HG03175 (cell line): ENCODE results near the gene ARHGEF2.
A peak's percentile ranks its signal among the peaks of the same experiment; 100 is the strongest.

Experiments used
- ATAC-seq: cut with Tn5 transposase; IDR thresholded peaks from one replicate; pipeline ENCODE4 v1.9.1; 2021; ENCODE audit warnings: mild to moderate bottlenecking, moderate library complexity; ENCODE audit not compliant: unreplicated experiment

The ARHGEF2 gene

DNA sequence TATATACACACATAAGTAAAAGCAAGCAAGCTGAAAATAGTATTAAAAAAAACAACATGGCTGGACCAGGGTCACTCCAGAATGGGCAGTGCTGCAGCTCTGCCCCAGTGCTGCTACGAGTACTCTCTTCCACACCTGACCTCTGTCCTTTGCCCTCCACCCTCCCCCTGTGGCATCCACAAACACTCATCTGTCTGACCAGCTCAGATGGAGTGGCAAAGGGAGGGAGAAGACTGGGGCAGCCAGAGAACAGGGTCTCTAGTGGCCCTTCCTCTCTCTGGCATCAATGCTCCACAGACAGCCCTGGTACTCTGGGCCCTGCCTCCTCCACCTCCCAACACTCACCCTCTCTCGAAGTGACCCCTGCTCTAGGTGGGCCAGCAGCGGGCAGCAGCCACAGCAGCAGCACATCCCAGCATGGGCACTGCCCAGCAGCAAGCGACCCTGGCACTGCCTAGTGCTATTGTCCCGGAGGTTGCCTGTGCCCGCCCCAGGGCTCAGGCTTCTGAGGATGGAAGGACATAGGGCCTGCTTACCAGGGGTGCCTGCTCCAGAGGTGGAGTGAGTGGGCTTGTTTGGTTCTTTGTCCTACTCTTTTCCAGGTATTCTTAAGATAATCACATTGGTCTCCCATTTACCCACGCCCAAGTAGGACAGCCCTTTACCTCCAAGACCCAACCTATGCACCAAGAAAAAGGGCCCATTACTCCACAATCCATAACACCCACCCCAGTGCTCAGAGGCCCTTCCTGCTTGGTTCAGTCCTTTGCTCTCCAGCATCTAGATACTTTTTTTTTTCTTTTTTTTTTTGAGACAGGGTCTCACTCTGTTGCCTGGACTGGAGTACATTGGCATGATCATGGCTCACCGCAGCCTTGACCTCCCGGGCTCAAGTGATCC is 6.2 kb downstream of the ARHGEF2 start:
- ATAC-seq: no peak

DNA sequence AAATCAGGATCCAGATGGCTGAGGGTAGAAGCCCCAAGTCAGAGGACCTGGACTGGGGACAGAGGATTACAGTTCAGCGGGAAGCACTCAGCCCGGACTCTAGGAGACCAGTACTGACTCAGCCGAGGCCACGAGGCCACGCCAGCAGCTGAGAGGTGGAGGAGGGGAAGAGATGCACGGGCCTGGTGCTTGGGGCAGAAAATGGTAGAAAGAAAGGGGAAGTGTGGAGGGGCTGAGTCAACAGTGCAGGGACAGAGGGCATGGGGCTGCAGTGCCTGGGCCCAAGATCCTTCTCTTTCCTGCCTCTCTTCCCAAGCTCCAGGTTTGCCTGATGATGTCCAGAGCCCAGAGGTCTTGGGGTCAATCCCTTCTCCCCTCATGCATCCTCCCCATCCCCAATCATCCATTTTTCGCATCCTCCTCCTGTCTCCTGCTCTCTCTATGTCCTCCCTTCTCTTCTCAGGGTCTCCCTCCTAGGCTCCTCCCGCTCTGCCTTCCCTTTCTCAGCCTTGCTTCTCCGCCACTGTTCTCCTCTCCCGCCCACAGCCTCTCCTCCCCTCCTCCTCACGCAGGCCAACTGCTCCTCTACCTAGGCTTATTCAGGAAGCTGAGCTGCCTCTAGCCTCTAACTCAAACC is 7.7 kb downstream of the ARHGEF2 start:
- ATAC-seq: peak; percentile 62

- no peak for ATAC-seq
These were observed 9.0 kb downstream of the ARHGEF2 start for GRCh38 chr1:155969377-155969791.

DNA sequence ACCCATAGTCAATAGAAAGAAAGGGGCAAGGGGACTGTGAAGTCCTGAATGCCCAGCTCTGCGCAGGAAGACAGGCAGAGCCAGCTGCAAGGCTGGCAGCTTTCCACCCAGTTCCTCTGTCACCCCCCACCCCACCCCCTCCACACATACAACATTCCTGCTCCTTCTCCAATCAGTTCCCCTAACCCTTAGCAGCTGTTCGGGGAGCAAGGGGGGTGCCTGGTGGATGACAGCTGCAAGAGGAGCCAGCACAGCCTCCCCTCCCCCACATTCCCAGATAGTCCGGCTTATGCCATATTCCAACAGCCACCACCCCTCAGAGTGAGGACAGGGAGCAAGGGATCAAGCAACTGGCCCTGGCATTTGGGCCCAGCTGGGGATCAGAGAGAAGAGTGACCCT is 9.7 kb downstream of the ARHGEF2 start:
- no peak for ATAC-seq

- ATAC-seq: no peak
These were observed 10.3 kb downstream of the ARHGEF2 start for GRCh38 chr1:155968051-155968400.

DNA sequence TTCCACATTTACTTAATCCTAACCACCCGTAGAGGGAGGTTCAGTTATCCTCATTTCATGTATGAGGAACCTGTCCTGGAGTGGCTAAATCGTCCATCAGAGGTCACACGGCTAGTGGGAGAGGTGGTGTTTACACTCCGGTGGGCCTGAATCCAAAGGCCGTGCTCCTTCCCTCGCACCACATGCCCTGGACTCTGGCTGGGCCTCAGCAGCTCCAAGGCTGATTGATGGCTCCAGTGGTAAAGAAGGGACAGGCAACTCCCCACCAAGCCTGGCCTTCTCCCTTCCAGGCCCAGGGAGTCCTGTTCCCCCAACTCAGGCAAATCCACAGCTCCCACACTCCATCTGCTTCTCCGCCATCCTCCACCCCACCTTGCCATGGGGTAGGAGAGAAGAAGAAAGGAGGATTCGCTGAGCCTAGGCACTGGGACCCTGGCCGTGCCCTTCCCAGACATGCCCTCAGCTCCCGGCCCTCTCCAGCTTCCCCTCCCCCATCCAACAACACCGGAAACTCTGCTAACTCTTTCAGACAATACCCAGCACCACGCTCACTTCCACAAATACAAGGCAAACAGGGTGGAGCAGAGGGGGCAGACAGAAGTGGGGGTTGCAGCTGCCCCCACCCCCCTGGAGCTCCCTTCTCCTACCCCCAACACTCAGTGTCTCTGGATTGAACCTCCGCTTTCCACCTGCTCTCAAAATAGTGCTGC is 10.9 kb downstream of the ARHGEF2 start:
- no peak for ATAC-seq

- no peak for ATAC-seq
These were observed 11.6 kb downstream of the ARHGEF2 start for GRCh38 chr1:155966750-155967149.

DNA sequence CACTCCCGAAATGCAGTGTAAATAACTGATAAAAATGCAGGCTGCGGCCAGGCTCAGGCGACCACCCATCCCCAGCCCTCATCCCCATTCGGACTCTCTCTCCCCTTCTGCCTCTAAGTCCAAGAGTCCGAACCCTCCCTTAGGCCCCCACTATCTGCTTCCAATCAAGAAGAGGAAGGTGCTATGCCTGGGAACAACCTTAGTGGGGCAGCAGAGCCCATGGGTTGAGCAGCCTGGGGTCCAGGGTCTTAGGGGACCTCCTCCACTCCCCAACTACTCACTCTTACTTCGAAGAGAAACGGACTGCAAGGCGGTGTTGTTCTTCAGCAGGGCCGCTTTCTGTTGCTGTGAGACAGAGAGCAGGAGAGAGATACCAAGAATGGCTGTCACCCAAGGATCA is 12.2 kb downstream of the ARHGEF2 start:
- ATAC-seq: no peak

- no peak for ATAC-seq
These were observed 14.2 kb downstream of the ARHGEF2 start for GRCh38 chr1:155964193-155964592.

- no peak for ATAC-seq
These were observed 15.6 kb downstream of the ARHGEF2 start for GRCh38 chr1:155962599-155963211.

DNA sequence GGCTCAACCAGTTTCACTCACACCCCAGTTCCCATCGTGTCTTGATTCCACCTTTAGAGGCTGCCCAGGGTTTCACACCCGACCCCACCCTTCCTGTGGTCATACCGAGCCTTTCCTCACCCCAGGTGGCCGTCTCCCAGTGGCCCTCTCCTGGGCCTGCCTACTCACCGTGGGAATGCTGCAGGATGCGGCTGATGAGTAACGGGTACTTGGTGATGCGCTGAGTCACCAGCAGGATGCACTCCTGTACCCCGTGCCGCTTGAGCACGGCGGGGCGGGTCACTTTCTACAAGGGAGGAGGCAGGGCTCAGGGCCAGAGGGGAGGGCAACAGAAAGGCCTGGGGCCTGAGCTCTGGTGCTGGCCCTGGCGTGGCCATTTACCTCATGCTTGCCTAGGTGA is 16.4 kb downstream of the ARHGEF2 start:
- no peak for ATAC-seq

DNA sequence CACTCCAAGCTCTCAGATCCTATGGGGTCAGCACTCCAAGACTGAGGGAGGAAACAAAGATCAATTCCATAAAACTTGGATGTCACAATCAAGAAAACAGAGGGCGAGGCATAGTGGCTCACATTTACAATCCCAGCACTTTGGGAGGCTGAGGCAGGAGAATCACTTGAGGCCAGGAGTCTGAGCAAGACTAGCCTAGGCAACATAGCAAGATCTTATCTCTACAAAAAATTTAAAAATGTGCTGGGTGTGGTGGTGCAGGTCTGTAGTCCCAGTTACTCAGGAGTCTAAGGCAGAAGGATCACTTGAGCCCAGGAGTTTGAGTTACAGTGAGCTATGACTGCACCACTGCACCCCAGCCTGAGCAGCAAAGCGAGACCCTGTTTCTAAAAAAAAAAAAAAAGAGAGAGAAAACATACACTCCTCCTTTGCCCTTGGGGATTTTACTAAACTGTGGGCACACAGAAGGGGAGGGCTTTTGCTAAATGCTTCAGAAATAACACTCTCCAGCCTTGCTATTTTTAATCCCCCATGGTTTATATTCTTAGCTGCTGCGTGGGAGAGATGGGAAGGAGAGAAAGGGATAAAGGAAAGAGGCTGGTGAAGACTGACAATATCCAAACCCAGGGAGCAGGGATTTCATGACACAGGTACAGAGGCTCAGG is 18.1 kb downstream of the ARHGEF2 start:
- no peak for ATAC-seq

GRCh38 chr1:155957411-155957915 is 20.9 kb downstream of the ARHGEF2 start:
- ATAC-seq: no peak

DNA sequence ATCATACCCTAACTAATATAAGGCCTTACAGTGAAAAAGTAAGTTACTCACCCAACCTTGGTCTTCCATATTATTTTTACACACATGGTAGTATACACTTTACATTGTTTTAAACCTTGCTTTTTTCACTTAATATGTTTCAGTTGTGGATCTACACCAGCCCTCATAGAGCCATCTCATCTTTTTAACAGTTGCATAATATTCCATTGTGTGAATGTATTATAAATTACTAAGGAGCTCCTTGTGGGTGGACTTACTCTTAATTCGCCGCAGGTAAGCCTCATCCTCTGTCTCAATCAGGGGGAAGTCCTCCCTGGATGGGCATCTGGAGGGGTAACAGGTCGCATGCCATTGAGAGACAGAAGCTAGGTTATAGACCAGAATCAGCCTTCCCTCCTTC is 23.7 kb downstream of the ARHGEF2 start:
- ATAC-seq: no peak

GRCh38 chr1:155952505-155952890 is 25.8 kb downstream of the ARHGEF2 start:
- ATAC-seq: no peak

- no peak for ATAC-seq
These were observed 26.4 kb downstream of the ARHGEF2 start for GRCh38 chr1:155951753-155952504.

GRCh38 chr1:155950829-155951228 is 27.5 kb downstream of the ARHGEF2 start:
- ATAC-seq: no peak

DNA sequence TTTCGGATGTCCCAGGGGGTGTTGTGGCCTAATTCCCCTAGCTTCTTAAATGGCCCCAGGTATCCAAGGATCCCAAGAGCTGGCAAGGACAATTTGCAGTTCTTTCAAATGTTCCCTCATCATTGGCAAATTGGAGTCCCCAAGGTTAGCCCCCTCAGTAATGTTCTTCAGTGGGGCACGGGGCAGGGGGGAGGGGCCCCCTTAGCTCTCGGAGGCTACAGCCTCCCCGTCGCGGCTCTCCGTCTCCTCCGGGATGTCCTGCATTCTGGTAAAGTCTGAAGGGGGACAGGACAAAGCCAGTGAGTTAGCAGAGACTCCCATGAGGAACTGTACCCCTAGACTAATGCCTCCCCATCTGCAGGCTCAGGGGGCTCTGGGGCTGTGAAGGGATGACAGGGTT is 30.6 kb downstream of the ARHGEF2 start:
- no peak for ATAC-seq

DNA sequence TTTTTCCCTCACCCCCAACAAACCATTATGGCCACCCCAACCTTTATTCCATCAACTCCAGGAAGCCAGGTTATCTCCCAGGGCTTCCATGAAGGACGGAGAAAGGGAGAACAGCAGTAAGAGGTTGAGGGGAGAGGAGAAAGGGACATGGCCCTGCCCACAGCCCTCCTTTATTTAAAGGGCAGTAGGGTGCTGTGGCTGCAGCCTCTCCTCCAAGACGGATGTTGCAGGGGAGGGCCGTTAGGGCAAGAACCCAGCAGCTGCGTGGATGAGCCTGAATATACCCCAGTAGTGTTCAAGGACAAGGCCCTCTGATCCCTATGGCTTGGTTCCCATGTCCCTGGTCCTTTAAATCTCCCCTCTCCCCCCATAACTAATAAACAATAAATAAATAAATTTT is 31.1 kb downstream of the ARHGEF2 start:
- no peak for ATAC-seq

GRCh38 chr1:155946633-155947219 is 31.6 kb downstream of the ARHGEF2 start:
- no peak for ATAC-seq
